ENCODE data around the gene ACOT11.
"Not testable (repeated sequence)": the region's sequence is repeated elsewhere in the genome, so short reads cannot be mapped to it uniquely, and the experiment has no call there.

The ACOT11 gene

DNA sequence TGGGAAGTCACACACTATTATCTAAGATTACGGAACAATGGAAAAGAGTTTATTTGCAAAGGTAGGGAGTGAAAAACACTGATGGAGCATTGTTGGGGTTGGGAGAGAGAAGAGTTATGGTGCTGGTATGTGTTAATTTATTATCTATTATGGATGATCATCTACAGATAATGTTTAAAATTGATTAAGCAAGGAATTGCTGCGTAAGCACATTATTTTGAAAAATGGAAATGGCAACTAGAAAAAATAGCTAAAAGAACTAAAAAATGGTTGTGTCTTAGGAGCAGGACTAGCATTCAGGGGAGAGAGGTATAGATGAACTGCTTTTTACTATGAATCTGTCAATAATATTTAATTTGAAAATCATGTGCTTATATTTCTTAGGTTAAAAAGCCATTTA lies 16.0 kb upstream of the ACOT11 start:
- Histone ChIP-seq H3K27ac (ENCODE audit: extremely low read depth, low read depth, low read length) (no peak overlapping the region), H3K9me3 (ENCODE audit: control insufficient read depth, insufficient read depth, low read depth, low read length) (no peaks in the 10 kb centered on the region), H3K36me3 (ENCODE audit: control insufficient read depth in 2 of 2, insufficient read depth in 1 of 2, low read length in 2 of 2) (no peaks in the 10 kb centered on the region), H3K4me1 (ENCODE audit: control insufficient read depth, insufficient read depth, low read length) (no peaks in the 10 kb centered on the region), H3K4me3 (ENCODE audit: low read depth, low read length) (no peak overlapping the region)
- TF ChIP-seq ZNF623 (tag by site-specific recombination; IDR thresholded peaks at IDR 0.05): no peak
- TF ChIP-seq ZNF404 (tag by site-specific recombination; IDR thresholded peaks at IDR 0.05): no peak
- TF ChIP-seq, protein P1, sequence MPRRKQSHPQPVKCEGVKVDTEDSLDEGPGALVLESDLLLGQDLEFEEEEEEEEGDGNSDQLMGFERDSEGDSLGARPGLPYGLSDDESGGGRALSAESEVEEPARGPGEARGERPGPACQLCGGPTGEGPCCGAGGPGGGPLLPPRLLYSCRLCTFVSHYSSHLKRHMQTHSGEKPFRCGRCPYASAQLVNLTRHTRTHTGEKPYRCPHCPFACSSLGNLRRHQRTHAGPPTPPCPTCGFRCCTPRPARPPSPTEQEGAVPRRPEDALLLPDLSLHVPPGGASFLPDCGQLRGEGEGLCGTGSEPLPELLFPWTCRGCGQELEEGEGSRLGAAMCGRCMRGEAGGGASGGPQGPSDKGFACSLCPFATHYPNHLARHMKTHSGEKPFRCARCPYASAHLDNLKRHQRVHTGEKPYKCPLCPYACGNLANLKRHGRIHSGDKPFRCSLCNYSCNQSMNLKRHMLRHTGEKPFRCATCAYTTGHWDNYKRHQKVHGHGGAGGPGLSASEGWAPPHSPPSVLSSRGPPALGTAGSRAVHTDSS (tag by site-specific recombination; IDR thresholded peaks at IDR 0.05): no peak
- no peak for TF ChIP-seq GLIS2 (tag by site-specific recombination; IDR thresholded peaks at IDR 0.05)
- CTCF ChIA-PET: interaction anchor here (0.6 to 0.7 kb wide), 2 partner anchors 9 to 333 kb away, joined by 3 read pairs; no protein-coding TSS in a partner anchor
- POLR2A ChIA-PET: no interaction called here

GRCh38 chr1:54536656-54537055 lies 11.4 kb upstream of the ACOT11 start:
- CTCF ChIA-PET: not testable (repeated sequence)

GRCh38 chr1:54537611-54538010 lies 10.4 kb upstream of the ACOT11 start:
- TF ChIP-seq YY2 (tag by site-specific recombination; IDR thresholded peaks at IDR 0.05): no peak
- TF ChIP-seq ZNF621 (tag by site-specific recombination; IDR thresholded peaks at IDR 0.05): no peak
- no peak for TF ChIP-seq ZNF558 (tag by site-specific recombination; IDR thresholded peaks at IDR 0.05)
- TF ChIP-seq, protein P2, sequence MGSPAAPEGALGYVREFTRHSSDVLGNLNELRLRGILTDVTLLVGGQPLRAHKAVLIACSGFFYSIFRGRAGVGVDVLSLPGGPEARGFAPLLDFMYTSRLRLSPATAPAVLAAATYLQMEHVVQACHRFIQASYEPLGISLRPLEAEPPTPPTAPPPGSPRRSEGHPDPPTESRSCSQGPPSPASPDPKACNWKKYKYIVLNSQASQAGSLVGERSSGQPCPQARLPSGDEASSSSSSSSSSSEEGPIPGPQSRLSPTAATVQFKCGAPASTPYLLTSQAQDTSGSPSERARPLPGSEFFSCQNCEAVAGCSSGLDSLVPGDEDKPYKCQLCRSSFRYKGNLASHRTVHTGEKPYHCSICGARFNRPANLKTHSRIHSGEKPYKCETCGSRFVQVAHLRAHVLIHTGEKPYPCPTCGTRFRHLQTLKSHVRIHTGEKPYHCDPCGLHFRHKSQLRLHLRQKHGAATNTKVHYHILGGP (tag by site-specific recombination; IDR thresholded peaks at IDR 0.05): no peak
- TF ChIP-seq TSHZ1 (tag by site-specific recombination; IDR thresholded peaks at IDR 0.05; ENCODE audit: borderline replicate concordance): no peak
- no peak for TF ChIP-seq GLIS2 (tag by site-specific recombination; IDR thresholded peaks at IDR 0.05)
- TF ChIP-seq, protein P3, sequence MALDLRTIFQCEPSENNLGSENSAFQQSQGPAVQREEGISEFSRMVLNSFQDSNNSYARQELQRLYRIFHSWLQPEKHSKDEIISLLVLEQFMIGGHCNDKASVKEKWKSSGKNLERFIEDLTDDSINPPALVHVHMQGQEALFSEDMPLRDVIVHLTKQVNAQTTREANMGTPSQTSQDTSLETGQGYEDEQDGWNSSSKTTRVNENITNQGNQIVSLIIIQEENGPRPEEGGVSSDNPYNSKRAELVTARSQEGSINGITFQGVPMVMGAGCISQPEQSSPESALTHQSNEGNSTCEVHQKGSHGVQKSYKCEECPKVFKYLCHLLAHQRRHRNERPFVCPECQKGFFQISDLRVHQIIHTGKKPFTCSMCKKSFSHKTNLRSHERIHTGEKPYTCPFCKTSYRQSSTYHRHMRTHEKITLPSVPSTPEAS (tag by site-specific recombination; IDR thresholded peaks at IDR 0.05): no peak
- no peak for TF ChIP-seq ZNF169 (tag by site-specific recombination; IDR thresholded peaks at IDR 0.05)
- no peak for TF ChIP-seq ZNF658 (tag by site-specific recombination; IDR thresholded peaks at IDR 0.05)
- TF ChIP-seq HOXD13 (CRISPR knock-in tag; IDR thresholded peaks at IDR 0.05; ENCODE audit: borderline replicate concordance): no peak
- no peak for TF ChIP-seq ZNF174 (tag by site-specific recombination; IDR thresholded peaks at IDR 0.05)
- no peak for TF ChIP-seq ZFHX2 (tag by site-specific recombination; conservative IDR thresholded peaks at IDR 0.05)
- TF ChIP-seq PRDM1 (tag by site-specific recombination; IDR thresholded peaks at IDR 0.05): no peak
- TF ChIP-seq, protein P4, sequence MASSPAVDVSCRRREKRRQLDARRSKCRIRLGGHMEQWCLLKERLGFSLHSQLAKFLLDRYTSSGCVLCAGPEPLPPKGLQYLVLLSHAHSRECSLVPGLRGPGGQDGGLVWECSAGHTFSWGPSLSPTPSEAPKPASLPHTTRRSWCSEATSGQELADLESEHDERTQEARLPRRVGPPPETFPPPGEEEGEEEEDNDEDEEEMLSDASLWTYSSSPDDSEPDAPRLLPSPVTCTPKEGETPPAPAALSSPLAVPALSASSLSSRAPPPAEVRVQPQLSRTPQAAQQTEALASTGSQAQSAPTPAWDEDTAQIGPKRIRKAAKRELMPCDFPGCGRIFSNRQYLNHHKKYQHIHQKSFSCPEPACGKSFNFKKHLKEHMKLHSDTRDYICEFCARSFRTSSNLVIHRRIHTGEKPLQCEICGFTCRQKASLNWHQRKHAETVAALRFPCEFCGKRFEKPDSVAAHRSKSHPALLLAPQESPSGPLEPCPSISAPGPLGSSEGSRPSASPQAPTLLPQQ (tag by site-specific recombination; IDR thresholded peaks at IDR 0.05): no peak
- TF ChIP-seq ZNF10 (tag by site-specific recombination; IDR thresholded peaks at IDR 0.05): no peak
- TF ChIP-seq ZNF133 (tag by site-specific recombination; IDR thresholded peaks at IDR 0.05): no peak
- no peak for TF ChIP-seq ZNF549 (tag by site-specific recombination; IDR thresholded peaks at IDR 0.05)
- no peak for TF ChIP-seq KLF17 (tag by site-specific recombination; IDR thresholded peaks at IDR 0.05)
- ChIA-PET CTCF (interaction anchor here (0.6 to 0.7 kb wide), 2 partner anchors 134 to 440 kb away, joined by 3 to 4 read pairs; no protein-coding TSS in a partner anchor), POLR2A (interaction anchor here (0.6 kb wide), 1 partner anchor 710 kb away, joined by 3 read pairs; no protein-coding TSS in a partner anchor)
- H3K4me1 ChIP-seq (ENCODE audit: control insufficient read depth, insufficient read depth, low read length): no peaks in the 10 kb centered on the region; the same call in 1 of the 2 replicates
- H3K9me3 ChIP-seq (ENCODE audit: control insufficient read depth, insufficient read depth, low read depth, low read length): no peaks in the 10 kb centered on the region
- H3K36me3 ChIP-seq (ENCODE audit: control insufficient read depth in 2 of 2, insufficient read depth in 1 of 2, low read length in 2 of 2): no peaks in the 10 kb centered on the region
- H3K4me3 ChIP-seq (ENCODE audit: low read depth, low read length): no peak overlapping the region
- no peak overlapping the region for H3K27ac ChIP-seq (ENCODE audit: extremely low read depth, low read depth, low read length)

More at GRCh38 chr1:54536656-54537055, 11.4 kb upstream of the ACOT11 start:
- POLR2A ChIA-PET; H3K27ac ChIP-seq (ENCODE audit: extremely low read depth, low read depth, low read length); H3K9me3 ChIP-seq (ENCODE audit: control insufficient read depth, insufficient read depth, low read depth, low read length); H3K36me3 ChIP-seq (ENCODE audit: control insufficient read depth in 2 of 2, insufficient read depth in 1 of 2, low read length in 2 of 2); H3K4me1 ChIP-seq (ENCODE audit: control insufficient read depth, insufficient read depth, low read length); H3K4me3 ChIP-seq (ENCODE audit: low read depth, low read length): not testable (repeated sequence)
